CD14-positive monocyte (primary cell): ENCODE results near the gene MPRIP. TPM values are rescaled to one million over a fixed set of nuclear protein-coding genes. Genes with fewer than 3 reads are reported as not detected.

Source experiments
- DNase-seq, 3 donors: peaks; one replicate each; pipeline ENCODE4 v3.0.0-alpha.2; 2011 to 2022
- H2AFZ ChIP-seq: 2 replicates; pipeline ENCODE4 v1.6.0; 2012; ENCODE audit warnings: mild to moderate bottlenecking, low read depth, low read length, inconsistent platforms; ENCODE audit not compliant: insufficient read depth, poor library complexity, severe bottlenecking
- H3K27ac ChIP-seq, 2 donors: 1 replicate in 1 of 2; 2 replicates in 1 of 2; pipeline ENCODE4 v1.5.1; 2012 to 2013; ENCODE audit warnings: low read length in 2 of 2, control low read depth in 1 of 2, inconsistent platforms in 1 of 2, low read depth in 1 of 2, mild to moderate bottlenecking in 1 of 2
- H3K27me3 ChIP-seq, 2 donors: one replicate each; pipeline versions ENCODE4 v1.6.0 to v1.6.1; 2011 to 2013; ENCODE audit warnings: low read length in 2 of 2; ENCODE audit not compliant: control insufficient read depth in 2 of 2, insufficient read depth in 2 of 2
- H3K36me3 ChIP-seq, 2 donors: replicated peaks in 1 of 2; 1 replicate in 1 of 2; 2 replicates in 1 of 2; pipeline versions ENCODE4 v1.5.1 to v1.6.1; 2012 to 2013; ENCODE audit warnings: low read length in 2 of 2, control low read depth in 1 of 2, inconsistent platforms in 1 of 2, mild to moderate bottlenecking in 1 of 2; ENCODE audit not compliant: insufficient read depth in 2 of 2, control insufficient read depth in 1 of 2
- H3K4me1 ChIP-seq, 2 donors: 1 replicate in 1 of 2; 2 replicates in 1 of 2; pipeline versions ENCODE4 v1.5.1 to v1.6.1; 2012 to 2013; ENCODE audit warnings: low read length in 2 of 2, control low read depth in 1 of 2, inconsistent platforms in 1 of 2, mild to moderate bottlenecking in 1 of 2, moderate library complexity in 1 of 2; ENCODE audit not compliant: insufficient read depth in 2 of 2, control insufficient read depth in 1 of 2
- H3K4me2 ChIP-seq: replicated peaks from 2 replicates; pipeline ENCODE3; 2012; ENCODE audit warnings: low read length, moderate library complexity, mild to moderate bottlenecking; ENCODE audit not compliant: poor library complexity, severe bottlenecking; ENCODE audit errors: extremely low read depth
- H3K4me3 ChIP-seq, 3 experiments: fragments of 200-600 bp in 1 of 3; sonication (generic) in 1 of 3; replicated peaks in 1 of 3; 1 replicate in 2 of 3; 2 replicates in 1 of 3; pipeline ENCODE4 v1.5.1; 2011 to 2013; ENCODE audit warnings: low read length in 3 of 3, mild to moderate bottlenecking in 3 of 3, control low read depth in 2 of 3, low read depth in 2 of 3, inconsistent platforms in 1 of 3, moderate library complexity in 1 of 3
- H3K79me2 ChIP-seq: 2 replicates; pipeline ENCODE4 v1.6.0; 2012; ENCODE audit warnings: mild to moderate bottlenecking, control low read depth, inconsistent platforms, low read length, moderate library complexity; ENCODE audit not compliant: insufficient read depth
- H3K9ac ChIP-seq: 2 replicates; pipeline ENCODE4 v1.6.0; 2017; ENCODE audit warnings: low read length, mild to moderate bottlenecking; ENCODE audit not compliant: insufficient read depth, poor library complexity, severe bottlenecking
- H3K9me3 ChIP-seq, 2 donors: replicated peaks in 1 of 2; 1 replicate in 1 of 2; 2 replicates in 1 of 2; pipeline versions ENCODE4 v1.5.1 to v1.6.1; 2012 to 2013; ENCODE audit warnings: low read length in 2 of 2, control low read depth in 1 of 2; ENCODE audit not compliant: control insufficient read depth in 1 of 2, insufficient read depth in 1 of 2
- H4K20me1 ChIP-seq: 2 replicates; pipeline ENCODE4 v1.6.0; 2012; ENCODE audit warnings: mild to moderate bottlenecking, low read length, control low read depth, moderate library complexity; ENCODE audit not compliant: insufficient read depth
- H3K27ac Mint-ChIP-seq, 7 donors: one replicate each; pipeline ENCODE4 v1.8.0; 2020; ENCODE audit warnings: mild to moderate bottlenecking in 7 of 7, mixed read lengths in 7 of 7, moderate library complexity in 6 of 7, inconsistent platforms in 2 of 7
- H3K27me3 Mint-ChIP-seq, 3 donors: one replicate each; pipeline ENCODE4 v1.8.0; 2021 to 2022; ENCODE audit warnings: low read depth in 3 of 3, mild to moderate bottlenecking in 3 of 3, mixed read lengths in 3 of 3, moderate library complexity in 3 of 3, inconsistent platforms in 1 of 3
- H3K36me3 Mint-ChIP-seq, 2 donors: one replicate each; pipeline ENCODE4 v1.8.0; 2020; ENCODE audit warnings: mixed read lengths in 2 of 2, inconsistent platforms in 1 of 2, mild to moderate bottlenecking in 1 of 2
- H3K4me1 Mint-ChIP-seq: one replicate; pipeline ENCODE4 v1.8.0; 2020; ENCODE audit warnings: mild to moderate bottlenecking, mixed read lengths
- H3K4me3 Mint-ChIP-seq, 2 donors: one replicate each; pipeline ENCODE4 v1.8.0; 2020; ENCODE audit warnings: mild to moderate bottlenecking in 2 of 2, mixed read lengths in 2 of 2, moderate library complexity in 1 of 2
- H3K9me3 Mint-ChIP-seq, 7 donors: one replicate each; pipeline ENCODE4 v1.8.0; 2020 to 2022; ENCODE audit warnings: mixed read lengths in 7 of 7, mild to moderate bottlenecking in 6 of 7, moderate library complexity in 6 of 7, inconsistent platforms in 2 of 7
- CTCF ChIP-seq: fragments of 200-600 bp; IDR thresholded peaks from one replicate; pipeline ENCODE4 v1.8.0; 2022; ENCODE audit warnings: antibody characterized with exemption, mild to moderate bottlenecking
- WGBS: methylation state at CpG from one replicate; pipeline ENCODE4 v1.1.5; 2013; ENCODE audit warnings: missing lambda C conversion rate; ENCODE audit not compliant: insufficient coverage; 5-methylcytosine and 5-hydroxymethylcytosine counted together
- intact Hi-C, 2 donors: fragments of 100-400 bp; cut with micrococcal nuclease; formaldehyde crosslinking; loops; one replicate each; pipeline versions ENCODE4 v1.15.0 to v1.15.1; 2023
- polyA plus RNA-seq, 3 donors: library from polyadenylated mRNA; depleted of rRNA in 1 of 3; unstranded in 2 of 3; stranded (reverse) in 1 of 3; fragments of 300-500 nt in 2 of 3; fragments of >200 nt in 1 of 3; fragmentation: Illumina TruSeq in 2 of 3; gene quantifications; 1 replicate in 2 of 3; 2 replicates in 1 of 3; pipeline ENCODE4 v1.2.3, GENCODE V29; 2012 to 2021

The MPRIP gene
- polyA plus RNA-seq, 3 donors, result 2.0 to 48.7 (median 2.5) TPM

GRCh38 chr17:17118399-17118798, 76.1 kb downstream of the MPRIP start:
- Histone ChIP-seq H3K79me2 (peaks cover 33% of the 10 kb centered on the region), H3K4me2 (no peak overlapping the region), H3K9me3 (no peaks in the 10 kb centered on the region), H3K36me3 (no peaks in the 10 kb centered on the region), H3K27me3 (no peaks in the 10 kb centered on the region), H2AFZ (no peak overlapping the region), H3K27ac (no peak overlapping the region), H3K9ac (no peak overlapping the region), H3K4me1 (peaks cover 0 to 12% of the 10 kb centered on the region in 2 donors), H4K20me1 (peaks cover 78% of the 10 kb centered on the region), H3K4me3 (no peak overlapping the region)
- no peak for TF ChIP-seq CTCF
- intact Hi-C loops, result no loop called here
- peaks cover 0 to 4% of the 10 kb centered on the region in 2 donors for H3K36me3 Mint-ChIP-seq
- H3K27me3 Mint-ChIP-seq, result peaks cover 0 to 4% (median 0%) of the 10 kb centered on the region in 3 donors
- WGBS, result 100% methylated on average over 4 of the region's 4 CpGs
- DNase-seq, result no peak
- H3K9me3 Mint-ChIP-seq, result no peaks in the 10 kb centered on the region
- peaks cover 22% of the 10 kb centered on the region for H3K4me1 Mint-ChIP-seq
- H3K4me3 Mint-ChIP-seq, result no peak overlapping the region
- no peak overlapping the region for H3K27ac Mint-ChIP-seq

GRCh38 chr17:17119106-17119505, 76.8 kb downstream of the MPRIP start:
- no peak overlapping the region for H3K4me2 ChIP-seq
- H3K9ac ChIP-seq, result peak overlapping the region; percentile 21
- H3K9me3 ChIP-seq, result no peaks in the 10 kb centered on the region
- peaks cover 0 to 4% of the 10 kb centered on the region in 2 donors for H3K36me3 Mint-ChIP-seq
- peaks cover 81% of the 10 kb centered on the region for H4K20me1 ChIP-seq
- peak overlapping the region in 2 of 7 donors; percentile 25 to 57 for H3K27ac Mint-ChIP-seq
- H3K27ac ChIP-seq, result no peak overlapping the region
- H3K9me3 Mint-ChIP-seq, result no peaks in the 10 kb centered on the region
- peaks cover 0 to 12% of the 10 kb centered on the region in 2 donors for H3K4me1 ChIP-seq
- no peak overlapping the region for H3K4me3 ChIP-seq
- H3K27me3 ChIP-seq, result no peaks in the 10 kb centered on the region
- peaks cover 22% of the 10 kb centered on the region for H3K4me1 Mint-ChIP-seq
- DNase-seq, result no peak
- WGBS, result 70% methylated on average over 4 of the region's 4 CpGs
- TF ChIP-seq CTCF, result no peak
- intact Hi-C loops, result no loop called here
- peaks cover 0 to 3% (median 0%) of the 10 kb centered on the region in 3 donors for H3K27me3 Mint-ChIP-seq
- H3K4me3 Mint-ChIP-seq, result no peak overlapping the region
- no peaks in the 10 kb centered on the region for H3K36me3 ChIP-seq
- H3K79me2 ChIP-seq, result peaks cover 30% of the 10 kb centered on the region
- no peak overlapping the region for H2AFZ ChIP-seq
